Ovary (tissue), 9 donors: Measurements from ENCODE around the gene DMXL2. TPM values are rescaled to one million over a fixed set of nuclear protein-coding genes. Genes with fewer than 3 reads are reported as not detected.

Experiments used
- DNase-seq, 5 donors: peaks; one replicate each; pipeline ENCODE4 v3.0.0-alpha.2; 2019 to 2020
- H3K27ac ChIP-seq, 2 donors: fragments of 200-600 bp; one replicate each; pipeline versions ENCODE4 v1.5.1 to v1.8.0; 2019 to 2022
- H3K27me3 ChIP-seq: fragments of 200-600 bp; one replicate; pipeline ENCODE4 v1.8.0; 2022
- H3K36me3 ChIP-seq: fragments of 200-600 bp; sonication (generic); one replicate; pipeline ENCODE4 v1.5.1; 2019
- H3K4me1 ChIP-seq: one replicate; pipeline ENCODE4 v1.8.1; 2013; ENCODE audit warnings: mild to moderate bottlenecking, moderate library complexity; ENCODE audit not compliant: insufficient read depth
- H3K4me3 ChIP-seq: fragments of 200-600 bp; sonication (generic); one replicate; pipeline ENCODE4 v1.5.1; 2017
- H3K9me3 ChIP-seq, 2 donors: fragments of 200-600 bp in 1 of 2; sonication (generic) in 1 of 2; one replicate each; pipeline versions ENCODE4 v1.5.1 to v1.8.1; 2013 to 2019; ENCODE audit warnings: mild to moderate bottlenecking in 1 of 2, moderate library complexity in 1 of 2
- CTCF ChIP-seq, 3 donors: fragments of 450-650 bp in 2 of 3; fragments of 200-600 bp in 1 of 3; IDR thresholded peaks; one replicate each; pipeline versions ENCODE4 v1.5.1 to v1.8.0; 2016 to 2022; ENCODE audit warnings: antibody characterized with exemption in 3 of 3, mild to moderate bottlenecking in 1 of 3
- EP300 ChIP-seq: sonication (generic); formaldehyde crosslinking; IDR thresholded peaks from one replicate; pipeline ENCODE4 v1.6.1; 2017; ENCODE audit warnings: antibody characterized with exemption
- POLR2A ChIP-seq: fragments of 450-650 bp; IDR thresholded peaks from one replicate; pipeline ENCODE4 v1.6.1; 2017; ENCODE audit warnings: antibody characterized with exemption, mild to moderate bottlenecking, moderate library complexity
- WGBS, 3 donors: extraction: QIAGEN DNeasy Blood & Tissue Kit in 1 of 3; methylation state at CpG; one replicate each; pipeline versions ENCODE4 v1.1.5 to v1.1.7; 2013 to 2017; 5-methylcytosine and 5-hydroxymethylcytosine counted together
- intact Hi-C, 4 donors: fragments of 100-400 bp; cut with DNase I; formaldehyde crosslinking; loops; one replicate each; pipeline versions ENCODE4 v1.11.0 to v1.15.1; 2022 to 2023
- polyA plus RNA-seq, 2 donors: library from polyadenylated mRNA; stranded (reverse); fragments of 200-250 nt in 1 of 2; fragments of 350-450 nt in 1 of 2; fragmentation: Illumina TruSeq in 1 of 2; extraction: RNeasy Lipid Tissue Mini Kit (QIAGEN cat#74804) in 1 of 2; gene quantifications; one replicate each; pipeline ENCODE4 v1.2.3, GENCODE V29; 2013 to 2014
- total RNA-seq, 7 donors: library from RNA; depleted of rRNA in 2 of 7; stranded (reverse); fragments of >200 nt in 2 of 7; fragmentation: NEBNext Ultra II Directional in 3 of 7; extraction: Animal tissue kit (Norgen Biotek cat#: 25700) in 3 of 7; gene quantifications; one replicate each; pipeline versions ENCODE4 v1.1.0 to v1.2.4, GENCODE V29; 2016 to 2023
- donor health status: DM: no; HTN: no; CAD: no; lungs with moderate emphysema.
- donor health status: DM: no; HTN: no; CAD: no.
- donor health status: Bipolar disorder and iron deficiency.
- donor health status: DM: yes; HTN: yes; CAD: no.
- donor health status: DM: no; HTN: no; CAD: no.
- donor health status: DM: yes; HTN: yes; CAD: no.

Gene DMXL2
- total and polyA plus RNA-seq, 9 donors, result 9.1 to 28.5 (median 16.1) TPM

GRCh38 chr15:51600114-51600513 is 22.5 kb downstream of the DMXL2 start:
- TF ChIP-seq EP300, result no peak
- no peak for TF ChIP-seq CTCF (IDR thresholded peaks at IDR 0.05)
- no peak for TF ChIP-seq POLR2A
- H3K36me3 ChIP-seq, result no peaks in the 10 kb centered on the region
- H3K4me1 ChIP-seq, result no peaks in the 10 kb centered on the region
- 74 to 90% (median 76%) methylated on average over 1 of the region's 1 CpG for WGBS, 3 donors
- no peaks in the 10 kb centered on the region for H3K9me3 ChIP-seq
- H3K4me3 ChIP-seq, result no peak overlapping the region
- H3K27ac ChIP-seq, result no peak overlapping the region
- intact Hi-C loops, result no loop called here
- DNase-seq, result no peak
- H3K27me3 ChIP-seq, result no peaks in the 10 kb centered on the region

GRCh38 chr15:51589881-51590568 is 32.5 kb downstream of the DMXL2 start:
- Histone ChIP-seq H3K4me3 (no peak overlapping the region), H3K27ac (no peak overlapping the region), H3K9me3 (no peaks in the 10 kb centered on the region), H3K27me3 (no peaks in the 10 kb centered on the region), H3K36me3 (no peaks in the 10 kb centered on the region), H3K4me1 (no peaks in the 10 kb centered on the region)
- intact Hi-C loops, result loop anchor here in 1 of 4 donors (10.0 kb wide), 1 partner anchor 1125 kb away; no protein-coding TSS in a partner anchor
- TF ChIP-seq POLR2A, result no peak
- no peak for TF ChIP-seq CTCF (IDR thresholded peaks at IDR 0.05)
- TF ChIP-seq EP300, result no peak
- DNase-seq, result no peak
- WGBS, 3 donors, result 84 to 97% (median 87%) methylated on average over 2 of the region's 2 CpGs

GRCh38 chr15:51588966-51589365 is 33.6 kb downstream of the DMXL2 start:
- no peaks in the 10 kb centered on the region for H3K9me3 ChIP-seq
- H3K4me1 ChIP-seq, result no peaks in the 10 kb centered on the region
- 88 to 98% (median 95%) methylated on average over 3 of the region's 3 CpGs for WGBS, 3 donors
- DNase-seq, result no peak
- H3K4me3 ChIP-seq, result no peak overlapping the region
- TF ChIP-seq CTCF (IDR thresholded peaks at IDR 0.05), result no peak
- TF ChIP-seq POLR2A, result no peak
- no peaks in the 10 kb centered on the region for H3K36me3 ChIP-seq
- intact Hi-C loops, result no loop called here
- H3K27me3 ChIP-seq, result no peaks in the 10 kb centered on the region
- no peak overlapping the region for H3K27ac ChIP-seq

GRCh38 chr15:51585986-51586385 is 36.6 kb downstream of the DMXL2 start:
- no peaks in the 10 kb centered on the region for H3K4me1 ChIP-seq
- no peak overlapping the region for H3K27ac ChIP-seq
- intact Hi-C loops, result no loop called here
- no peaks in the 10 kb centered on the region for H3K36me3 ChIP-seq
- 89 to 95% (median 90%) methylated on average over 5 of the region's 5 CpGs for WGBS, 3 donors
- TF ChIP-seq EP300 (no peak), CTCF (IDR thresholded peaks at IDR 0.05) (no peak), POLR2A (no peak)
- no peak overlapping the region for H3K4me3 ChIP-seq
- DNase-seq, result no peak
- no peaks in the 10 kb centered on the region for H3K27me3 ChIP-seq
- H3K9me3 ChIP-seq, result no peaks in the 10 kb centered on the region
